HG02759 (cell line): ENCODE data around the gene ATP6V0E2.
"Not testable (repeated sequence)": the region's sequence is repeated elsewhere in the genome, so short reads cannot be mapped to it uniquely, and the experiment has no call there.

Source experiments
- ATAC-seq: cut with Tn5 transposase; IDR thresholded peaks from one replicate; pipeline ENCODE4 v1.9.1; 2021; ENCODE audit warnings: mild to moderate bottlenecking, moderate library complexity; ENCODE audit not compliant: unreplicated experiment

Gene ATP6V0E2

DNA sequence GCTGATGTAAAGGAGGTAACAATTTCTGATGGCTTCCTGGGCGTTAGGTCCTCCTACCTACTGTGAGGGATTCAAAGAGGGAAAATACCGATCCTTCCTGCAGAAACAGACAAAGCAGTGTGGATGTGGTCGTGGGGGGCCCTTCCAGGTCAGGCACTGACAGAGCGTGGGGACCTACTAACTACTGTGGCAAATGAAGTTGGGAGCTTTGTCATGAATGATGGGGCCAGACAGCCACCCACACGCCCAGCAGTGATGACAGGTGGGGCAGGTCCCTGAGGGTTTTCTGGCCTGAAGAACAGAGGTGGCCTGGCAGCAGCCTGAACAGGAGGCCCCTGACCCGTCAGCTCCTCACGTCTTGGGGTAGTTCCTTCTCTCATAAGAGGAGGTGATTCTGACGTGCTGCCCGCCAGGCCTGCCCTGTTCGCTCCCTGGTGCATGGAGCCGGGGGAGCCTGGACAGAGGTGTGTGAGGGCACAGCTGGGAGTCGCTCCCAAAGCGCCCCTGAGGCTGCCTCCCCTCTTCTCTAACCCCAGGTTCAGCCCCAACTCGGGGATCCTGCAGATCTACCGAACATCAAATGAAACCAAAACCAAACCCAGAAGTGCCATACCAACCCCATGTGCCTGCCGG is 4.2 kb downstream of the ATP6V0E2 start:
- ATAC-seq = no peak

DNA sequence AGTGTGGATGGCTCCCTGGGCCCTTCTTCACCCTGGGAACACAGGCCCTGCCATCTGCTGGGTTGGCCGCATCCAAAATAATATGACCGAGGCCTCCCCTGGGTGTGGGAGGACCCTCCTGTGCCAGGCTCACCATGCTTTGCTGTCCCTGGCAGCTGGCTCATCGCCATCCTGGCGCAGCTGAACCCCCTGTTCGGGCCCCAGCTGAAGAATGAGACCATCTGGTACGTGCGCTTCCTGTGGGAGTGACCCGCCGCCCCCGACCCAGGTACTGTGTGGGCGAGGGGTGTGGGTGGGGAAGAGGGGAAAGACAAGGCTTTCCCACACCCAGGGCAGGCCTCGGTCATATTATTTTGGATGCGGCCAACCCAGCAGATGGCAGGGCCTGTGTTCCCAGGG is 4.8 kb downstream of the ATP6V0E2 start:
- no peak for ATAC-seq

DNA sequence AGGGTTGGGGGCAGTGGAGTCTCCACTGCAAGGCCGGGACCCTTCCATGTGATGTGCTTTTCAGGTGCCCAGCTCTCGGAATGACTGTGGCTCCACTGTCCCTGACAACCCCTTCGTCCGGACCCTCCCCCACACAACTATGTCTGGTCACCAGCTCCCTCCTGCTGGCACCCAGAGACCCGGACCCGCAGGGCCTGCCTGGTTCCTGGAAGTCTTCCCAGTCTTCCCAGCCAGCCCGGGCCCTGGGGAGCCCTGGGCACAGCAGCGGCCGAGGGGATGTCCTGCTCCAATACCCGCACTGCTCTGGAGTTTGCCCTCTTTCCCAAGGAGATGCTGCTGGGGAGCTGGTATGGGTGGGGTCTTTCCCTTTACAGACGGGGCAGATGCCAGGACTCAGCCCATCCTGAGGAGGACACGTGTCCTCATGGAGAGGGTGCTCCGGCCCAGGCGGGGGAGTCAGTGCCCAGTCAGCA is 5.5 kb downstream of the ATP6V0E2 start:
- no peak for ATAC-seq

DNA sequence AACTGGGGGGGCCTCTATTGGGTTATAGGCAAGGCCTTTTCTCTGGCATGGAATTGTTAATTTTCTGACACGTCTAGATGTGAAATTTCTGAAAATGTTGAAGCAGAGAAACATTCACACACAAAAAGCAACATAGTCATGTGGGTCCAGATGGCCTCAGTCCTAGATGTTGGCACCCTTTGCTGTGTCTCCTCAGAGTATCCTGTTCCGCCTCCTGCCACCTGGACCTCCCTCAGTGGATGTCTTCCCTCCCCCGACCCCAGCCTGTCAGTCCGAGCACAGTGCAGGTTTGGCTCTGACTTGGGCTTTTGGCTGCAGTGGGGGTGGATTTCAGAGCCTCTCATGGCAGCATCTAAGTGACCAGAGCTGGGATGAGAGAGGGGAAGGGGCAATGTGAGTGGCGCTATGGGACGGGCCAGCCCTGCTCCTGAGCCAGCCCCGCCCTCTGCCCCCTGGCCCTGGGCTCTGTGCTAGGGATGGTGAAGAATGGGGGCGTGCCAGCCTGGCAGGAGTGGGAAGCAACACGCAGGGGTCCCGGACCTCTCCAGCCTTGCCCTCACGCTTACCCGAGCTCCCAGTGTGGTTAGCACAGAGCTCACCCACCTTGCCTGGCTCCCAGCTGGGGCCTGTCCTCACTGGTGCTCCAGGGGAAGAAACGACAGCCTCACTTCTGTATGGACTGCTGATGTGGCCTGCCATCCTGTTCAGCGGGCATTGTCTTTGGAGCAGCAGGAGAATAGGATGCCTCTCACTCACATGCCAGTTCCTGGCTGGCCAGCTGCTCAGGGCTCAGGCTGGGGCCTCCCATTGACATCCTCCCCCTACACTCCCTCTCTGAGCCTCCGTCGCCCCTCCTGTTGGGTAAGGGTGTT is 6.2 kb downstream of the ATP6V0E2 start:
- ATAC-seq = no peak

DNA sequence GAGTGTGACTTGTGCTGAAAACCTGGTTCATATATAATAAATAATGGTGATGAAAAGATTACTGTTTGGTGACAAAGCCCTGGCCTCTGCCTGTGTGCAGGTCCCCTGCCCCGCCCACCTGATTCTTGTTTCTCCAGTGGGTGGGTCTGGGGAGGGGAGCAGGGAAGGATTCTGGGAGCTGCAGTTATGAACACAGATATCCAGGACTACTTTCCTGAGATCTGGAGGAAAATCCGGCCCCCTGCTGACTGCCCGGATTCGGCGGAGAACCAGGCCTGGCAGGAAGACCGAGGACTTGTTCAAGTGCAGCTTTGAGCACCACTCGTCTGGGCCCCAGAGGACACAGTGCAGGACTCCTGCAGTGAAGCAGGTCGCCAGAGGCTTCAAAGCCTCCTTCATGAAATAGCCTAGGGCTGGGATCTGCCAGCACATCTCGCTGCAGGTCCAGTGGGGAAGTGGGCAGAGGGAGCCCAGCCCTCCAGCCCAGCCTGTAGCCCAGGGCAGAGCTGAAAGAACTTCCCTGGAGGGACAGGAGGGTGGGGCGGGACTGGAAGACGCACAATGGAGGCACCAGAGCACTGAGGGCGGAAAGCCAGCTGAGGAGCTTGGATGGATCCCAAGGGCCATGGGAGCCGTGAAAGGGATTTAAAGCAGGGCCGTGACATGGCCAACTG is 7.0 kb downstream of the ATP6V0E2 start:
- no peak for ATAC-seq

DNA sequence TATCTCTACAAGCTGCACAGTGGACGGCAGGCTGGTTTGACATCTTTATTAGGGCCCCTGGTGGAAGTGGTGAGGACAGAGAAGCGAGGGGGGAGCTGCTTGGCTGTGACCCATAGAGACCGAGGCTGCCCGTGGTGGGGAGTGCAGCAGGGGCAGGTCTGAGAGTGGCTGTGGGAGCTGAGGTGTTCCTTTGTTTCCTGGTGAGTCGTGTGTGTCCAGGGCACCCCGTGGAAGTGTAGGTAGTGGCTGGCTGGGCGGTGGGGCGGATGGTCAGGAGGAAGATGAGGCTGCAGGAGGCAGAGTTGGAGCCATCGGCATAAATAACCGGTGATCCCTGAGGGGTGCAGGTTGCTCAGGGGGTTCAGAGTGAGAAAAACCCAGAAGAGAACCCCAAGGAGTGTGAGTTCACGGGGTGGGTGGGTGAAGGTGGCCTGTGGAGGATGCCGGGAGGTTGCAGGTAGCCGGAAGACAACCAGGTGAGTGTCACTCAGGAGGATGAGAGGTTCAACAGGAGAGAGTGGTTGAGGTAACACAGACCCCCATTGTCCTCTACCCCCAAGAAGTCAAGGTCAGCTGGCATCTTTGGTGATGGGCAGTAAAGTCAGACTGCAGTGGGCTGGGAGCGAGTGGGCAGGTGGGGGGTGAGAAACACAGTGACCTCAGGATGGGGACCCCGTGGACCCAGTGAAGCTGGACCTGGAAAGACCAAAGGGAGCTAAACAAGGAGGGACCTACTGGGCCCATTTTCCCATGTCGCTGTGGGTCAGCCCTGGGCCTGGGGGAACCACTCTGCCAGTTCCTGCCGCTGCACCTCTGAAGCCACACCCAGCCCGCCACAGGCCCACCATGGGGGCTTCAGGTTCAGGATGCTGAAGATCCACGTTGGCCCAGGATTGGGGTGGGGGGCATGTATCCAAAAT is 7.8 kb downstream of the ATP6V0E2 start:
- no peak for ATAC-seq

DNA sequence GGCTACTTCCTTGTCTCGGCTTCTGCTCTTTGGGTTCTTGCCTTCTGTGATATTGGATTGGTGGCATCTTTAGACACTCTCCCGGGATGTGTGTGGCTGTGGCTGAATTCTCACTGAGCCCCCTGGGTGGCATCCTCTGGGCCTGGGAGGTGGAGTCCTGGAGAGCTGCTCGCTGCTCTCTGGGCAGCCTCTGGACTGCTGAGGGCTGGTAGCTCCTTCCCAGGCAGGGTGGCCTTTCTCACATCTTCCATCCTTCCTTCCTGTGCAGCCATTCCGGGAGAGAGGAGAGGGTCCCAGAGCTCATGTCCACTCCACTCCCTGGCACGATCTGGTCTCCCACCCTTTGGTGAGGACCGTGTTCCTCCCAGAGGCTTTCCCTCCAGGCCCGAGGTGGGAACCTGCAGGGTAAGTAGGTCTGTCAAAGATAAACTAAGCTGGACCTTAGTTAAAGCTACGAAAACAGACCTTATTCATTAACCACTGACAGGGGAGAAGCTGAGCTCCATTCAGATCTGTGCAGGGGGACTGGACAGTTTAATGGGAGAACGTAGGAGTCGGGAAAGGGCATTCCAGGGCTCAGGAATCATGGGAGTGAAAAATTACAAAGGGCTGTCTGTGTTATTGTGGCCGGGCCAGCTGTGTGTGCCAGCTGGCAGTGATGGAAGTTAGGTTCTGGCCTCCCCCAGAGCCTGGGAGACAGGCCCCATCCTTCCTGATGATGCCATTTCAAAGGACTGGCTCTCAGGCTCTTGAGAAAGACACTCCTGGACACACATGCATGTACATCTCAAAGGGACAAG is 8.7 kb downstream of the ATP6V0E2 start:
- no peak for ATAC-seq

DNA sequence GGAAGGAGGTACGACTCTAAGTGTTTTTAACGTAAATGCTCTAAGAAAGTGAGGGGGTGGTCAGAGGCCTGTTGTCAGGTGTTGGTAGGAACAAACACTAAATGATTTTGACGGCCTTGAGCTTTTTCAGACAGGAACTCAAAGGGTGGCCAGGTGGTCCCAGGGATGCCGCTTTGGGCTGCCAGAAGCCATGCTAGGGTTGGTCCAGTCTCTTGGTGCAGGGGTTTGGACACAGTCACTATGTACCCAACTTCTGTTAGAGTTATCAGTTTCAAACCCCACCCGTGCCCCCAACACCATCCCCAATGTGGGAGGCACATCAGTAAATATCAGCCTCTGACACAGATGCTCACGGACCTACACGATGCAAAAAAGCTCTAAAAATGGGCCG is 9.3 kb downstream of the ATP6V0E2 start:
- no peak for ATAC-seq

DNA sequence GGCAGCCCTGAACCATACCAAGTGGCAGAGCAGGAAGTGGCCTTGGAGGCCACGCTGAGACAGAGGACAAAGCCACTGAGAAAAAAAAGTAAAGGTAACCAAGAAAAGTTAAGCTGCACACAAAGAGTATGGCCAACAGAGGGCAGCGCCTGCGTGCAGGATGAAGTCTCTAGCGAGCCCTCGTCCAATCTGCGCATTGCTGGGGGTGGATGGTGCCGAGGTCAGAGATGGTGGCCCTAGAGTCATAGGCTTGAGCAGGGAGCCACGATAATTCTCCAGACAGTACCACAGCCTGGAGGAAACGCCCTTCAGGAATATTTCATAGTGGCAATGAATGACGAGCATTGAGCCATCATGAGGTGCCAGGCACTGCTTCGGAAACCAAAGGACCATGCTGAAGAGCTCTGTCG is 9.7 kb downstream of the ATP6V0E2 start:
- peak; percentile 78 for ATAC-seq

DNA sequence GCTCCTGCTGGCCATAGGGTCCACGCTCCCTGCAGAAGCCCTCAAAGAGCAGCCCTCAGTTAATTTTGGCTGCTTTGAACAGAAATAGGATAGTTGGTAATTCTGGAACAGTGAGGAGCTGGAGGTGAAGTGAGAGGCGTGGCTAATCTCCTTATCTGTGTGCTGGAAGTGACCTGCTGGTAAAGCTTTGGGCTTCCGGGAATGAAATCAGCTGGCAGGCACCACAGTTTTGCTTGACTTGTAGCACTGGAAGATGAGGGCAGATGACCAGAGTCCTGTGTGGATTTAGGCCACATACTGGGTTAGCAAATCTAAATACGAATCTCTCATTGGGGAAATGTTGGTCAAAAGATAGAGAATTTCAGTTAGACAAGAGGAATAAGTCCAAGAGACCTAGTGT is 10.2 kb downstream of the ATP6V0E2 start:
- ATAC-seq = no peak

DNA sequence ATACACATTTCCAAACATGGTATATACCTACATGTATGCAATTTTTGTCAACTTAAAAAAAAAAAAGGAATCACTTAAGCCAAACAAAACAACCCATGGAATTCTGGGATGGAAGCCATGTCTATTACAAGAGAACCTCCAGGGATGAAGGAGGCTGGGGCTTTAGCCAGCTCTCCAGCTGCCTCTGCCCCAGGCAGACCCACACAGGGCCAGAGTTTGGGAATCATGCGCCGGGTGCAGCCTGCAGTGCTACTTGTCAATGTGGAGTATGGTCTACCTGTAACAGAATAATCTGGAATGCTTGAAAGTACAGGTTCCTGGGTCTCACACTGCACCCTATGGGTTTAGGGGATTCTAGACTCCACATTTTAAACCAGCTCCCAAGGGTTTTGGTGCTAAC is 10.8 kb downstream of the ATP6V0E2 start:
- no peak for ATAC-seq

DNA sequence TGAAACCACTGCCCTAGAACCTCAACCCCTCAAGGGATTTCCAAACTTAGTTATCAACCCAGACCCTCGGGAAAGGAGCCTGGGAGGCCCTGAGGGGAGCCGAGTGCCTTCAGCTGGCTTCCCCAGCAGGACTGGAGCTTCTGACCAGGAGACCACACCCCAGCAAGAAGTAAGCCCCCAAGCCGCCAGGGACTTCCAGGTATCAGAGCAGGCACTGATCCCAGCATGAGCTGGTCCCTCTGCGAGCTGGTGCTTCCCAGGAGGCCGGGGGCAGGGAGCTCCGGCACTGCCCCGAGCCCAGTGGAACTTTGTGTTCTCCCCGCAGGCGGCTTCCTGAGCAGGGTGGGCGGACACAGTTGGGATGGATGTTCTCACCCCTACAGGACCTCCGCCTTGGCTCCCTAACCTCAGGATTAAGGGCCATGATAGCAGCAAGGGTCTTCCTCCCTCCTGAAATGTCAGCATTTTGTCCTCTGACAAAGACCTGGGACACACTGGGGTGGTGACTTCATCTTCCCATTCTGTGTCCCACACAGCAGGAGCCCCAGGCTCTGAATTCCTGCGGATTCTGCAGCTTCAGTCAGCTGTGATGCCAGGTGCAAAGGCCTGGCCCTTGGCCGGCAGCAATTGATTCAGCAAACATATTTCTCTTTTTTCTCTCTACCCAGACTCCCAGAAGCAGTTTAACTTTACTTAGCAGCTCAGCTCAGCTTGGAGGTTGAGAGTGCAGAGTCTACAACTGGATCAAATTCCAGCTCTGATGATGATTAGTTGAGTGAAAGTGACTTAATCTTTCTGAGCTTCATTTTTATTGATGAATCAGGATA is 11.6 kb downstream of the ATP6V0E2 start:
- ATAC-seq = no peak

DNA sequence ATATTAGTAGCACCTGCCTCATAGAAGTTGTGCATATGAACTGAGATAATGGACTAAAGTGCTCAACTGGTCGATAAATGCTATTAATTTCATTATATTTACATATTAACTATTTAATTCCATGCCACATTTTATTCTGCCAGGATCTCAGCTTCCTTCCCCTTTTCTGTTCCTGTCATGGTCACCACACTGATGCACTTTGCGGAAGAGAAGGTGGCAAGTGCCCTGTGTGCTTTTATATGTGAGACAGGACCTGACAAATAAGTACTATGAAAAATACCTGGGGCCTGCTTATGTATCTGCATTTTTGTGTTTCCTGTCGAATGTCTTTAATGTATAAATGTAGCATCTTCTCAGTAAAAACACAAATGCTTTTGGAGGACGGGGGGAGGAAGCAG is 12.2 kb downstream of the ATP6V0E2 start:
- ATAC-seq = no peak

DNA sequence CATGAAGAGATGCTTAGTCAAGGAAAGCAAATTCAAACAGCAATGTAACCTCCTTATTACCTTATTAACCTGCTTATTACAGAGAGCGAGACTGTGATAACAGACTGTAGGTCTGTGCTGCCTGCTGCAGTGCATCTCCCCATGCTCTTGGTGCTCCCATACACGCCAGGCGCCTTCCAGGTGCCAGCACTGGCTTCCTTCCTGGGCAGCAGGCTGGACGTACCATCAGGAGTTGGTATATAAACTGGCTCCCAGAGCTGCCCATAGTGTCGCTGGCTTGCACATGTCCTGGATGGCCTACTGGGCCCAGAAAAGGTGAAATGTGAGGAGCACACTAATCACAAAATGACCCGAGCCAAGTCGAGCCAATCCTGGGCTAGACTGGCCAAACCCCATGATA is 13.5 kb downstream of the ATP6V0E2 start:
- ATAC-seq = no peak

DNA sequence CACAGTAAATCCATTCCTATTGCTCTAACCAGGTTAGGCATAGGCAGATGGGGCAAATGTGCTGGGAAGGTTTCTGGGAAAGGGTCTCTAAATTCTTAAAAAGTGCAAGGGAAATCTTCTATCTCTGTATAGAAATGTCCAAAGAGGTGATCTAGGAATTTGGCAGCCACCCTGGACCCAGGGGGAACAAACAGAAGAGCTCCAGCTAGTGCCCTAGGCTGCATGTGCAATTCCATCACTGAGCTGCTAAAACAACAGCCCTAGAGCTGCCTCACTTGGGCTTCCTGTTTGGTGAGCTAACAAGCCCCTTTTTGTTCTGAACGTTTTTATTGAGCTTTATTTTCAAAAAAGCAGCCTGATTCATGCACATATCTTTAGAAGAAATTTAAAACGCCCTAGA is 16.9 kb downstream of the ATP6V0E2 start:
- ATAC-seq = not testable (repeated sequence)

DNA sequence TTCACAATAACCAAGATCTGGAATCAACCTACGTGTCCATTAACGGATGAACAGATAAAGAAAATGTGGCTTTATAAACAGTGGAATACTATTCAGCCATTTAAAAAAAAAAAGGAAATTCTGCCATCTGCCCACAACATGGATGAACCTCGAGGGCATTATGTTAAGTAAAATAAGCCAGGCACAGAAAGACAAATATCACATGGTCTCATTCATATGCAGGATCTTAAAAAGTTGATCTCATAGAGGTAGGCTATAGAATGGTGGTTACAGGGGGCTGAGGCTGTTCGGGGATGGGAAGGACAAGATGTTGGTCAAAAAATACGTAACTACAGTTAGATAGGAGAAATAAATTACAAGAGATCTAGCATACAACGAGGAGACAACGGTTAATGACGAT is 21.2 kb downstream of the ATP6V0E2 start:
- ATAC-seq = not testable (repeated sequence)

DNA sequence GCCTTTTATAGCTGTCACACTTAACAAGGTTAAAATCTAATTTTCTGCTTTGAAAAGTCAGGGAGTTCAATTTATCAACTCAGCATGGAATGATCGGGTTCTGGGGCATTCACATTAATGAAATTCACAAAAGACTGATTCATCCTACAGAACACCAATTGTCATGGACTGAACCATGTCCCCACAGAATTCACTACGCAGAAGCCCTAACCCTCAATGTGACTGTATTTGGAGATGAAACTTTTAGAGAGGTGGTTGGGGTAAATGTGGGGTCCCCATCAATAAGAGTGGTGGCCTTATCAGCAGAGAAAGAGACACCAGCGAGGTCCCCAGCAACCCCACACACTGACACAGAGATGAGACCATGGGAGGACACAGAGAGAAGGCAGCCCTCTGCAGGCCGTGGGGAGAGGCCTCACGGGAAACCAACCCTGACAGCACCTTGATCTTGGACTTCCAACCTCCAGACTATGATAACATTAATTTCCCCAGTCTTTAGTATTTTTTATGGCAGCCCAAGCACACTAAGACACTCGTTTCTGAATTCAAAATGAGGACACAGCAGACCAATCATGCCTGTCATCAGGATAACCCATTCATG is 34.1 kb downstream of the ATP6V0E2 start:
- ATAC-seq = not testable (repeated sequence)

DNA sequence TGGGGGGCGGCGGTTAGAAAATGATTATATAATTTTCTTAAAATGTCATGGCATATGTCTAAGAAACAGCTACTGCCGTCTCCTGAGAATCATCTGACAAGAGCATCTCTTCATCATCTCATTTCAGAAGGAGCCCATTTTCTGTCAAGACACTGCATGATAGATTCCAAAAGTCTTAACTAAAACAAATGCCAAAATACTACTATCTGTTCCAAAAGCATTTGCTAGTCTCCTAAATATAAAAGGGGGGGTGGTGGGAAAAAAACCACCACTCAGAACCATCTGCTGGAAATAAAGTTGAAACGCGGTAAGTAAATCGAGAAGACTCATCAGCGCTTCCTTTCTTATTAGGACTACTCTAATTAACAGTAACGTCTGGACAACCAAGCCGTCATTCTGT is 36.5 kb downstream of the ATP6V0E2 start:
- not testable (repeated sequence) for ATAC-seq

DNA sequence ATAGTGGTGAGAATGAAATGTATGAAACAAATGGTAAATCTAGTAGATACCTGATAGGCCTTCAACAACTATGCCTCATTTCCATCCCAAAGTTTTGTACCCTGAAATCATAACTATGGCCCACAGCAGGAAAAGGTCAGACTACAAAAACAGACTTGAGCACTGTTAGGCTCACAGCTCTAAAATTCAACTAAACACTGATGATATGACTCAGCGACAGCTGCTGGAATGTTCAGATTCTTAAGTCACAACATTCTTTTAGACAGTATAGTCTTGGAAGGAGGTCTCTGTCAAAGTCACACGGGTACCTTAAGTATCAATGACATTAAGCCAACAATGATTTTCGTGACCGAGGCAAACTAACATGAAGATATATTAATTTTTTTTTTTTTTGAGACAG is 38.4 kb downstream of the ATP6V0E2 start:
- ATAC-seq = not testable (repeated sequence)
